LNCAP (cell line): ENCODE measurements around the gene EHMT1.

Experiments
- TF ChIP-seq, protein P1 (sequence below): fragments of 450-650 bp; IDR thresholded peaks from 2 replicates; pipeline ENCODE4 v1.5.1; 2017; ENCODE audit warnings: mild to moderate bottlenecking

The EHMT1 gene

DNA sequence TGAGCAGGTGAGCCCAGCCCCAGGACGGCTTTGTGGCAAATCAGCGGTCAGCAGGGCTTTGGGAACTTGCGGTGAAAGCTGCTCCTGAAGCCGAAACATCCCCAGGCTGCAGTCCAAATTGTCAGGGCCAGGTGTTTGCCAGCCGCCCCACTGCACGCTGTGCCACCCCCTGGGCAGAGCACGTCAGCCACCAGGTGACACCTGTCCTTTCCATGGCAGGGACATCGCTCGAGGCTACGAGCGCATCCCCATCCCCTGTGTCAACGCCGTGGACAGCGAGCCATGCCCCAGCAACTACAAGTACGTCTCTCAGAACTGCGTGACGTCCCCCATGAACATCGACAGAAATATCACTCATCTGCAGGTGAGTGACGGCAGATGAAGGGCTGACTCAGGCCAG is 194.4 kb downstream of the EHMT1 start:
- TF ChIP-seq, protein P1, sequence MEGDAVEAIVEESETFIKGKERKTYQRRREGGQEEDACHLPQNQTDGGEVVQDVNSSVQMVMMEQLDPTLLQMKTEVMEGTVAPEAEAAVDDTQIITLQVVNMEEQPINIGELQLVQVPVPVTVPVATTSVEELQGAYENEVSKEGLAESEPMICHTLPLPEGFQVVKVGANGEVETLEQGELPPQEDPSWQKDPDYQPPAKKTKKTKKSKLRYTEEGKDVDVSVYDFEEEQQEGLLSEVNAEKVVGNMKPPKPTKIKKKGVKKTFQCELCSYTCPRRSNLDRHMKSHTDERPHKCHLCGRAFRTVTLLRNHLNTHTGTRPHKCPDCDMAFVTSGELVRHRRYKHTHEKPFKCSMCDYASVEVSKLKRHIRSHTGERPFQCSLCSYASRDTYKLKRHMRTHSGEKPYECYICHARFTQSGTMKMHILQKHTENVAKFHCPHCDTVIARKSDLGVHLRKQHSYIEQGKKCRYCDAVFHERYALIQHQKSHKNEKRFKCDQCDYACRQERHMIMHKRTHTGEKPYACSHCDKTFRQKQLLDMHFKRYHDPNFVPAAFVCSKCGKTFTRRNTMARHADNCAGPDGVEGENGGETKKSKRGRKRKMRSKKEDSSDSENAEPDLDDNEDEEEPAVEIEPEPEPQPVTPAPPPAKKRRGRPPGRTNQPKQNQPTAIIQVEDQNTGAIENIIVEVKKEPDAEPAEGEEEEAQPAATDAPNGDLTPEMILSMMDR, result no peak

- TF ChIP-seq, protein P1, result no peak
These were observed 195.0 kb downstream of the EHMT1 start for GRCh38 chr9:137813651-137814415.

DNA sequence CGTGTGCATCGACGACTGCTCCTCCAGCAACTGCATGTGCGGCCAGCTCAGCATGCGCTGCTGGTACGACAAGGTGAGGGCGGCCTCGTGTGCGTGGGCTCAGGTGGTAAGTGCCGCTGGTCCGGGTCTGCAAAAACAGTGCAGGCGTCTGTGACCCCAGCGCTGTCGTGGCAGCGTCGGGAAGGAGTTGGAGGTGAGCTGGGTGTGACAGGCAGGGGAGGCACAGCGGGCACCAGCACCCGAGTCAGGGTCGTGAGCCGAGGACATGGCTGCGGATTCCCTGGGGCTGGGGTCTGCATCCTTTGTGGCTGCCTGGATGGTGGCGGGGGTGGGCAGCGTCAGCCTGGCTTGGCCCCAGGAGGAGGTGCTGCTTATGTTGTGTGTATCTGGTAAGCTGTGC is 195.6 kb downstream of the EHMT1 start:
- TF ChIP-seq, protein P1, result no peak

- TF ChIP-seq, protein P1, result no peak
These were observed 196.0 kb downstream of the EHMT1 start for GRCh38 chr9:137814841-137815240.

GRCh38 chr9:137815256-137816255 is 196.8 kb downstream of the EHMT1 start:
- TF ChIP-seq, protein P1, result no peak

GRCh38 chr9:137816531-137817235 is 197.9 kb downstream of the EHMT1 start:
- TF ChIP-seq, protein P1, result no peak
